Effector memory CD4-positive, alpha-beta T cell (primary cell): ENCODE data around the gene CXCL16.

Experiments
- DNase-seq, 3 donors: peaks; one replicate each; pipeline ENCODE4 v3.0.0-alpha.2; 2020
- H3K27ac ChIP-seq: 2 replicates; pipeline ENCODE4 v1.7.0; 2013; ENCODE audit warnings: mild to moderate bottlenecking, low read length, moderate library complexity; ENCODE audit not compliant: insufficient read depth, poor library complexity, severe bottlenecking
- H3K27me3 ChIP-seq: replicated peaks from 2 replicates; pipeline ENCODE4 v1.7.0; 2013; ENCODE audit warnings: mild to moderate bottlenecking, low read length; ENCODE audit not compliant: insufficient read depth, control insufficient read depth, poor library complexity, severe bottlenecking
- H3K36me3 ChIP-seq: 2 replicates; pipeline ENCODE4 v1.7.0; 2013; ENCODE audit warnings: mild to moderate bottlenecking, low read length, moderate library complexity; ENCODE audit not compliant: control insufficient read depth, insufficient read depth
- H3K4me1 ChIP-seq: 2 replicates; pipeline ENCODE4 v1.7.0; 2013; ENCODE audit warnings: low read length, mild to moderate bottlenecking; ENCODE audit not compliant: control insufficient read depth, insufficient read depth, poor library complexity, severe bottlenecking
- H3K4me3 ChIP-seq: 2 replicates; pipeline ENCODE4 v1.7.0; 2013; ENCODE audit warnings: low read length, low read depth, mild to moderate bottlenecking; ENCODE audit not compliant: insufficient read depth, poor library complexity, severe bottlenecking
- H3K9me3 ChIP-seq: 2 replicates; pipeline ENCODE4 v1.7.0; 2013; ENCODE audit warnings: mild to moderate bottlenecking, low read length, moderate library complexity; ENCODE audit not compliant: control insufficient read depth

The CXCL16 gene

GRCh38 chr17:4722678-4723240, 17.0 kb downstream of the CXCL16 start:
- Histone ChIP-seq H3K9me3 (no peaks in the 10 kb centered on the region), H3K27me3 (no peaks in the 10 kb centered on the region), H3K4me1 (no peaks in the 10 kb centered on the region), H3K36me3 (peaks cover 33% of the 10 kb centered on the region), H3K4me3 (no peak overlapping the region), H3K27ac (no peak overlapping the region)
- no peak for DNase-seq

- peak in 2 of 3 donors; percentile 16 to 34 for DNase-seq
- Histone ChIP-seq H3K4me3 (no peak overlapping the region), H3K27me3 (no peaks in the 10 kb centered on the region), H3K9me3 (no peaks in the 10 kb centered on the region), H3K27ac (no peak overlapping the region), H3K36me3 (peaks cover 41% of the 10 kb centered on the region), H3K4me1 (no peaks in the 10 kb centered on the region)
These were observed 18.3 kb downstream of the CXCL16 start for GRCh38 chr17:4721203-4722135.

- no peak for DNase-seq
- H3K36me3 ChIP-seq, result peaks cover 45% of the 10 kb centered on the region
- H3K27ac ChIP-seq, result no peak overlapping the region
- no peaks in the 10 kb centered on the region for H3K9me3 ChIP-seq
- peaks cover 3% of the 10 kb centered on the region for H3K4me1 ChIP-seq
- H3K27me3 ChIP-seq, result no peaks in the 10 kb centered on the region
- H3K4me3 ChIP-seq, result no peak overlapping the region
These were observed 18.9 kb downstream of the CXCL16 start for GRCh38 chr17:4720787-4721186.

- peaks cover 13% of the 10 kb centered on the region for H3K4me1 ChIP-seq
- no peak overlapping the region for H3K27ac ChIP-seq
- H3K36me3 ChIP-seq, result peaks cover 48% of the 10 kb centered on the region
- no peaks in the 10 kb centered on the region for H3K9me3 ChIP-seq
- no peak for DNase-seq
- no peak overlapping the region for H3K4me3 ChIP-seq
- no peaks in the 10 kb centered on the region for H3K27me3 ChIP-seq
These were observed 20.0 kb downstream of the CXCL16 start for GRCh38 chr17:4719684-4720221.

GRCh38 chr17:4719146-4719545, 20.6 kb downstream of the CXCL16 start:
- no peak for DNase-seq
- Histone ChIP-seq H3K27me3 (no peaks in the 10 kb centered on the region), H3K4me1 (peaks cover 19% of the 10 kb centered on the region), H3K36me3 (peaks cover 48% of the 10 kb centered on the region), H3K27ac (no peak overlapping the region), H3K9me3 (no peaks in the 10 kb centered on the region), H3K4me3 (no peak overlapping the region)

- Histone ChIP-seq H3K9me3 (no peaks in the 10 kb centered on the region), H3K4me1 (peaks cover 26% of the 10 kb centered on the region), H3K4me3 (no peak overlapping the region), H3K36me3 (peaks cover 48% of the 10 kb centered on the region), H3K27ac (no peak overlapping the region), H3K27me3 (no peaks in the 10 kb centered on the region)
- DNase-seq, result no peak
These were observed 21.5 kb downstream of the CXCL16 start for GRCh38 chr17:4718276-4718675.

GRCh38 chr17:4717791-4718190, 21.9 kb downstream of the CXCL16 start:
- Histone ChIP-seq H3K4me3 (no peak overlapping the region), H3K36me3 (peaks cover 48% of the 10 kb centered on the region), H3K9me3 (no peaks in the 10 kb centered on the region), H3K4me1 (peaks cover 29% of the 10 kb centered on the region), H3K27ac (peak overlapping the region; percentile 18), H3K27me3 (no peaks in the 10 kb centered on the region)
- DNase-seq, result no peak

GRCh38 chr17:4716081-4716480, 23.6 kb downstream of the CXCL16 start:
- Histone ChIP-seq H3K9me3 (no peaks in the 10 kb centered on the region), H3K27me3 (no peaks in the 10 kb centered on the region), H3K4me1 (peaks cover 46% of the 10 kb centered on the region), H3K27ac (peak overlapping the region; percentile 21), H3K4me3 (no peak overlapping the region), H3K36me3 (peaks cover 47% of the 10 kb centered on the region)
- no peak for DNase-seq

- Histone ChIP-seq H3K4me1 (peaks cover 47% of the 10 kb centered on the region), H3K36me3 (peaks cover 39% of the 10 kb centered on the region), H3K27ac (peak overlapping the region; percentile 68)
These were observed 24.5 kb downstream of the CXCL16 start for GRCh38 chr17:4715063-4715744.

More at GRCh38 chr17:4715063-4715744, 24.5 kb downstream of the CXCL16 start:
- Histone ChIP-seq H3K4me3 (peak overlapping the region; percentile 43), H3K27me3 (no peaks in the 10 kb centered on the region), H3K9me3 (no peaks in the 10 kb centered on the region)
- peak; percentile 34 to 64 (median 57) for DNase-seq
